ENCODE results near the gene SNX11. TPM values are rescaled to one million over a fixed set of nuclear protein-coding genes. Genes with fewer than 3 reads are reported as not detected.

Gene SNX11
- total and polyA plus RNA-seq, 9 of the 15 experiments (the other 6 are each of a cell fraction or from before 2014, with no cell fraction given) = 12.4 to 24.0 (median 16.8) TPM

GRCh38 chr17:48104440-48104839, 3.1 kb upstream of the SNX11 start:
- Histone ChIP-seq H2AFZ (ENCODE audit: low read depth, low read length) (no peak overlapping the region), H3K36me3 (ENCODE audit: control insufficient read depth, insufficient read depth, low read length) (no peaks in the 10 kb centered on the region), H4K20me1 (replicated peaks; ENCODE audit: control insufficient read depth, insufficient read depth, low read length) (no peaks in the 10 kb centered on the region), H3K9me1 (ENCODE audit: control insufficient read depth, insufficient read depth, low read length) (no peaks in the 10 kb centered on the region), H3K4me2 (ENCODE audit: insufficient read depth, low read length) (no peak overlapping the region), H3K9me3 (replicated peaks; ENCODE audit: control insufficient read depth, insufficient read depth, low read depth, low read length) (0 out of 2 replicates have a peak, but pooled peaks cover 3% of the 10 kb centered on the region), H3K4me1 (replicated peaks in 1 of 2; ENCODE audit: control insufficient read depth in 2 of 2, insufficient read depth in 2 of 2, low read length in 2 of 2) (peaks cover 3 to 35% of the 10 kb centered on the region in 2 experiments; a peak in 3 of 5 replicates), H3K27me3 (ENCODE audit: control insufficient read depth in 2 of 2, insufficient read depth in 2 of 2, low read length in 2 of 2) (no peaks in the 10 kb centered on the region), H3K79me2 (ENCODE audit: control insufficient read depth, insufficient read depth, low read length) (peaks cover 30% of the 10 kb centered on the region), H3K4me3 (no peak overlapping the region), H3K9ac (ENCODE audit: insufficient read depth in 1 of 2, low read depth in 2 of 2, low read length in 2 of 2) (no peak overlapping the region), H3K27ac (ENCODE audit: extremely low read depth, low read depth, low read length) (no peak overlapping the region)
- intact Hi-C loops (cut with micrococcal nuclease) (no loop called here), in situ Hi-C loops (cut with MboI) (no loop called here)
- BruUV-seq (replicated peaks) = no TSS peak
- ChIA-PET POLR2A (no interaction called here), CTCF (ENCODE audit: low intra/inter-chr PET ratio) (interaction anchor here (0.6 kb wide), 1 partner anchor 262 kb away, joined by 4 read pairs; no protein-coding TSS in a partner anchor)
- TF ChIP-seq ZNF316 (IDR thresholded peaks at IDR 0.05) (0 out of 2 replicates have a peak, but pooled peaks have one; percentile 14), MBD1 (CRISPR knock-in tag; IDR thresholded peaks at IDR 0.05) (no peak)
- ATAC-seq = no peak
- 73% methylated on average over 5 of the region's 7 CpGs for WGBS (ENCODE audit: insufficient coverage, low coverage, missing lambda C conversion rate)
- no peak for FAIRE-seq
- DNase-seq (ENCODE audit: extremely low read depth in 1 of 4, low spot score in 3 of 4) = no peak

- H3K36me3 ChIP-seq (ENCODE audit: control insufficient read depth, insufficient read depth, low read length) = peaks cover 6% of the 10 kb centered on the region; the same call in 1 of the 3 replicates
- H3K9me1 ChIP-seq (ENCODE audit: control insufficient read depth, insufficient read depth, low read length) = no peaks in the 10 kb centered on the region
- H3K79me2 ChIP-seq (ENCODE audit: control insufficient read depth, insufficient read depth, low read length) = peaks cover 31% of the 10 kb centered on the region
- peaks cover 0 to 18% of the 10 kb centered on the region in 2 experiments; a peak in 3 of 5 replicates for H3K4me1 ChIP-seq (replicated peaks in 1 of 2; ENCODE audit: control insufficient read depth in 2 of 2, insufficient read depth in 2 of 2, low read length in 2 of 2)
- TF ChIP-seq BCOR (IDR thresholded peaks at IDR 0.05) (peak; percentile 44; the same call in 1 of the 2 replicates), SFPQ (IDR thresholded peaks at IDR 0.05; ENCODE audit: low read depth, low read length) (no peak), HMGXB4 (CRISPR knock-in tag; IDR thresholded peaks at IDR 0.05) (0 out of 2 replicates have a peak, but pooled peaks have one; percentile 4), ZNF507 (tag; conservative IDR thresholded peaks at IDR 0.05) (no peak), ZNF263 (CRISPR knock-in tag; IDR thresholded peaks at IDR 0.05; ENCODE audit: borderline replicate concordance) (0 out of 2 replicates have a peak, but pooled peaks have one; percentile 10)
- peak overlapping the region; percentile 76 for H3K27ac ChIP-seq (ENCODE audit: extremely low read depth, low read depth, low read length)
- intact Hi-C loops (cut with micrococcal nuclease) = no loop called here
- ChIA-PET CTCF (ENCODE audit: low intra/inter-chr PET ratio) (no interaction called here), POLR2A (interaction anchor here (0.8 to 2.5 kb wide), 7 partner anchors 11 to 80 kb away, joined by 3 to 19 read pairs (median 4); no protein-coding TSS in a partner anchor)
- peak overlapping the region; percentile 68 for H3K4me3 ChIP-seq
- in situ Hi-C loops (cut with MboI) = no loop called here
- no TSS peak for BruUV-seq (replicated peaks)
- peak overlapping the region; percentile 82 for H2AFZ ChIP-seq (ENCODE audit: low read depth, low read length)
- H3K4me2 ChIP-seq (ENCODE audit: insufficient read depth, low read length) = peak overlapping the region; percentile 94
- H3K27me3 ChIP-seq (ENCODE audit: control insufficient read depth in 2 of 2, insufficient read depth in 2 of 2, low read length in 2 of 2) = no peaks in the 10 kb centered on the region
- 21% methylated on average over 13 of the region's 13 CpGs for WGBS (ENCODE audit: insufficient coverage, low coverage, missing lambda C conversion rate)
- DNase-seq (ENCODE audit: extremely low read depth in 1 of 4, low spot score in 3 of 4) (no peak), ATAC-seq (no peak), FAIRE-seq (no peak)
- 0 out of 2 replicates have a peak, but pooled peaks cover 3% of the 10 kb centered on the region for H3K9me3 ChIP-seq (replicated peaks; ENCODE audit: control insufficient read depth, insufficient read depth, low read depth, low read length)
- H4K20me1 ChIP-seq (replicated peaks; ENCODE audit: control insufficient read depth, insufficient read depth, low read length) = no peaks in the 10 kb centered on the region
- peak overlapping the region; percentile 85 to 94; a peak in 3 of 4 replicates for H3K9ac ChIP-seq (ENCODE audit: insufficient read depth in 1 of 2, low read depth in 2 of 2, low read length in 2 of 2)
Measured at GRCh38 chr17:48106802-48107136, 797 bp upstream of the SNX11 start.

Data from K562 (cell line).